Neural crest cell (in vitro differentiated cells): ENCODE measurements around the gene SNX10. TPM values are rescaled to one million over a fixed set of nuclear protein-coding genes. Genes with fewer than 3 reads are reported as not detected.

Experiments used
- DNase-seq: peaks from one replicate; pipeline ENCODE4 v3.0.0; 2021; ENCODE audit warnings: low read depth, mixed read lengths, low spot score
- H3K27ac Mint-ChIP-seq: one replicate; pipeline ENCODE4 v1.8.0; 2021; ENCODE audit warnings: mild to moderate bottlenecking, mixed read lengths; ENCODE audit not compliant: unreplicated experiment
- H3K27me3 Mint-ChIP-seq: 2 replicates; pipeline ENCODE4 v1.8.0; 2021; ENCODE audit warnings: low read depth, mild to moderate bottlenecking, mixed read lengths
- H3K36me3 Mint-ChIP-seq: 2 replicates; pipeline ENCODE4 v1.8.0; 2021; ENCODE audit warnings: low read depth, mild to moderate bottlenecking, mixed read lengths
- H3K4me1 Mint-ChIP-seq: 2 replicates; pipeline ENCODE4 v1.8.0; 2021; ENCODE audit warnings: mixed read lengths
- H3K4me3 Mint-ChIP-seq: one replicate; pipeline ENCODE4 v1.8.0; 2021; ENCODE audit warnings: mild to moderate bottlenecking, mixed read lengths
- H3K9me3 Mint-ChIP-seq: 2 replicates; pipeline ENCODE4 v1.8.0; 2021; ENCODE audit warnings: mixed read lengths
- total RNA-seq: library from RNA; stranded (reverse); gene quantifications from 2 replicates; pipeline ENCODE4 v1.2.1, GENCODE V29; 2021
- TF ChIP-seq, protein P1 (sequence below): fragments of 200-600 bp; sonication (generic); conservative IDR thresholded peaks from 2 replicates; pipeline ENCODE4 v1.5.0; 2021; ENCODE audit warnings: antibody characterized with exemption, mild to moderate bottlenecking

Gene SNX10
- total RNA-seq, 1 donor from 2014 or later: 5.0 TPM

DNA sequence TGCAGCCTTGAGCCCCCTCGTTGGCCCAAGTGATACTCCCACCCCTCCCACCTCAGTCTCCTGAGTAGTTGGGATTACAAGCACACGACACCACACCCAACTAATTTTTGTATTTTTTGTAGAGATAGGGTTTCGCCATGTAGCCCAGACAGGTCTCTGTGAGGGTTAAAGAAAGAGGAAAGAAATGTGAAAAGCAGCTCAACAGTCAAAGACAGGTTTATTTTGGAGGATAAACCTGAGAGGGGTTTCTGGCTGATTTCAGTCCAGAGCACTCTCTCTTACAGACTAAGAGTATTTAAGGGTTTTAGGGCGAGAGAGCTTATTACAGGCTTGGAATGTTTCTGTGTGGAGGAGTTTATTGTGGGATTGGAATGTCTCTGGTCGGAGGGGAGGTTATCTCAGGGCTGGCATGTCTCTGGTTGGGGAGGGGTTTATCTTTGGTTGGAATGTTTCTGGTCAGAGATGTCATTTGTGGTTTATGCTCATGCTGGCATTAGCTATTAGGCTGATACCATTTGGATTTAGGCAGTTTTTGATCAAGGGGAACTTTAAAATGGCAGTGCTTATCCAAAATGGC, 26.1 kb upstream of the SNX10 start:
- Mint-ChIP-seq H3K27ac (no peak overlapping the region), H3K4me1 (peaks cover 9% of the 10 kb centered on the region), H3K9me3 (peaks cover 17% of the 10 kb centered on the region), H3K4me3 (no peak overlapping the region), H3K27me3 (no peaks in the 10 kb centered on the region), H3K36me3 (peaks cover 19% of the 10 kb centered on the region)
- TF ChIP-seq, protein P1, sequence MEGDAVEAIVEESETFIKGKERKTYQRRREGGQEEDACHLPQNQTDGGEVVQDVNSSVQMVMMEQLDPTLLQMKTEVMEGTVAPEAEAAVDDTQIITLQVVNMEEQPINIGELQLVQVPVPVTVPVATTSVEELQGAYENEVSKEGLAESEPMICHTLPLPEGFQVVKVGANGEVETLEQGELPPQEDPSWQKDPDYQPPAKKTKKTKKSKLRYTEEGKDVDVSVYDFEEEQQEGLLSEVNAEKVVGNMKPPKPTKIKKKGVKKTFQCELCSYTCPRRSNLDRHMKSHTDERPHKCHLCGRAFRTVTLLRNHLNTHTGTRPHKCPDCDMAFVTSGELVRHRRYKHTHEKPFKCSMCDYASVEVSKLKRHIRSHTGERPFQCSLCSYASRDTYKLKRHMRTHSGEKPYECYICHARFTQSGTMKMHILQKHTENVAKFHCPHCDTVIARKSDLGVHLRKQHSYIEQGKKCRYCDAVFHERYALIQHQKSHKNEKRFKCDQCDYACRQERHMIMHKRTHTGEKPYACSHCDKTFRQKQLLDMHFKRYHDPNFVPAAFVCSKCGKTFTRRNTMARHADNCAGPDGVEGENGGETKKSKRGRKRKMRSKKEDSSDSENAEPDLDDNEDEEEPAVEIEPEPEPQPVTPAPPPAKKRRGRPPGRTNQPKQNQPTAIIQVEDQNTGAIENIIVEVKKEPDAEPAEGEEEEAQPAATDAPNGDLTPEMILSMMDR: no peak
- no peak for DNase-seq

DNA sequence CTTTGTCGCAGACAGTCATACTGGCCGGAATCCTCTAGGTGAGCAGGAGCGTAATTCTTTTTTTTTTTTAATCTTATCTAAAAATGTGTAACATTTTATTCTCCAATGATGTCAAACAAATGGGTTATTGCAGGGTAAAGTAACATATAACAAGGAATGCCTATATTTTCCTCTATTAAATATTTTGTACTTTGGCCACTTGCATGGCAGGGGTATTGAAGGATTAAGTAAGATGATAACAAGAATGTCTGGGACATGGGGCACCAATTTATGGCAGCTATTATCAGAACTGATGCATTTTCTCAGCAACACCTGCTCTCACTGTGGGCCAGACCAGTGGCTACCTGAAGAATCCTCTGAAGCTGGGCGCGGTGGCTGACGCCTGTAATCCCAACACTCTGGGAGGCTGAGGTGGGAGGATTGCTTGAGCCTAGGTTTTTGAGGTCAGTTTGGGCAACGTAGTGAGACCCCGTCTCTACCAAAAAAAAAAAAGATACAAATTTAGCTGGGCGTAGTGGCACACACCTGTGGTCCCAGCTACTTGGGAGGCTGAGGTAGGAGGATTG, 24.0 kb upstream of the SNX10 start:
- Mint-ChIP-seq H3K4me3 (no peak overlapping the region), H3K27ac (no peak overlapping the region), H3K27me3 (no peaks in the 10 kb centered on the region), H3K9me3 (peaks cover 17% of the 10 kb centered on the region), H3K36me3 (peaks cover 19% of the 10 kb centered on the region), H3K4me1 (peaks cover 7% of the 10 kb centered on the region)
- no peak for DNase-seq
- TF ChIP-seq, protein P1: no peak

DNA sequence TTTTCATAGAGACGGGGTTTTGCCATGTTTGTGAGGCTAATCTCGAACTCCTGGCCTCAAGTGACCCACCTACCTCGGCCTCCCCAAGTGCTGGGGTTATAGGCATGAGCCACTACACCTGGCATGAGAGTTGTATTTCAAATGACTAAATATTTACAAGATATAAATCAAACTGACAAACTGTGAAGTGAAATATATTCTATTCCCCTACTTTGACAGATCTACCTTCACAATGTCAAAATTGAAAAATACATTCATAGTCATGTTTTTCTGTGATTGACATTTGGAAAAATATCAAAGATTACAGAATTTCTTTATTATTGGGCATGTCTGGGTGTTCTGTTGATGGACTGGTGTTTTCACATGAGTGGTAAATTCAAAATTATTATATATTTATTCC, 16.4 kb upstream of the SNX10 start:
- Mint-ChIP-seq H3K4me1 (no peaks in the 10 kb centered on the region), H3K36me3 (no peaks in the 10 kb centered on the region), H3K4me3 (no peak overlapping the region), H3K27me3 (no peaks in the 10 kb centered on the region), H3K27ac (no peak overlapping the region), H3K9me3 (no peaks in the 10 kb centered on the region)
- TF ChIP-seq, protein P1: no peak
- no peak for DNase-seq

DNA sequence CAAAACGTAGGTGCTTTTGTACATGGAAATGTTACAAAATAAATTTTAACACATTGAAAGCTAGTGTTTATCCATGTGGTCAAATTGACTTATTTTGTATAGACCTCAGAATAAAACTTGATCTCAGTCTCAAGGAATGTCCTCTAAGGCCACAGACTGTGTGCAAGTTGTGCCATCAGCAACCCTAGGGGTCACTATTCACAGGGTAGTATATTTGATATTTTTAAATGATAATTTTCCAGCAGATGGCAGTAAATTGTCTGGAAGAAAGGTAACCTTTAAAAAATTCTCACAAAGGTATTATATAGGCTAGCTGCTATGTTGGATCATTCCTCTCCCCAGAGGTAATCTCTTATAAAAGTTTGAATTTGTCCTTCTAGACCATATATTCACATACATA, 12.9 kb upstream of the SNX10 start:
- Mint-ChIP-seq H3K27ac (no peak overlapping the region), H3K4me3 (no peak overlapping the region), H3K4me1 (no peaks in the 10 kb centered on the region), H3K27me3 (no peaks in the 10 kb centered on the region), H3K9me3 (no peaks in the 10 kb centered on the region), H3K36me3 (no peaks in the 10 kb centered on the region)
- TF ChIP-seq, protein P1: no peak
- no peak for DNase-seq

DNA sequence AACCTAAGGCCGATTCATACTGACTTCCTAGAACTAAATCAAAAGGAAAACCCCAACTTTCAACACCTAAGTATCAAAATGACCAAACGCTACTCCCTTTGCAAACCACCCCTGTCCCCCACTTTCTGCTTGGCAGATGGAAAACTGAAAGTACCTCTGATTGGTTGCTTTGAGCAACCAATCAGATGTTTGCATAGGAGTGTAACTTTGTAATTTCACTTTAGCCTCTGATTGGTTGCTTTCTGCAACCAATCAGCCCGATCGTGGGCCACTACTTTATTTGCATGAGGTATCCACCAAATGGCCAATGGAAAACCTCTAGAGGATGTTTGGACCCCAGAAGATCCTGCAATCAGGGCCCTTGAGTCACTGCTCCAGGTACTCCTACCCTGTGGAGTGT, 12.3 kb upstream of the SNX10 start:
- no peaks in the 10 kb centered on the region for H3K36me3 Mint-ChIP-seq

More for the DNA sequence above, 12.3 kb upstream of the SNX10 start:
- Mint-ChIP-seq H3K9me3 (no peaks in the 10 kb centered on the region), H3K27ac (no peak overlapping the region), H3K4me3 (no peak overlapping the region), H3K4me1 (no peaks in the 10 kb centered on the region), H3K27me3 (no peaks in the 10 kb centered on the region)
- DNase-seq: no peak
- TF ChIP-seq, protein P1: no peak
